NK-92 (cell line): ENCODE data around the gene ACOT6.
A peak's percentile ranks its signal among the peaks of the same experiment; 100 is the strongest.
"Not testable (repeated sequence)": the region's sequence is repeated elsewhere in the genome, so short reads cannot be mapped to it uniquely, and the experiment has no call there.

Source experiments
- DNase-seq: peaks from one replicate; lab custom pipeline; 2025; ENCODE audit not compliant: unreplicated experiment; lab: John Stamatoyannopoulos, UW

The ACOT6 gene

GRCh38 chr14:73599499-73599898, 12.8 kb upstream of the ACOT6 start:
- DNase-seq: no peak

- no peak for DNase-seq
Observed at GRCh38 chr14:73602994-73603393, 9.3 kb upstream of the ACOT6 start.

GRCh38 chr14:73606271-73606670, 6.0 kb upstream of the ACOT6 start:
- no peak for DNase-seq

- DNase-seq: no peak
Observed at GRCh38 chr14:73607241-73607640, 5.1 kb upstream of the ACOT6 start.

- DNase-seq: no peak
Observed at GRCh38 chr14:73610687-73611086, 1.6 kb upstream of the ACOT6 start.

GRCh38 chr14:73613046-73613383, 698 bp downstream of the ACOT6 start:
- no peak for DNase-seq

GRCh38 chr14:73613419-73613963, 1.2 kb downstream of the ACOT6 start:
- DNase-seq: no peak

- DNase-seq: no peak
Observed at GRCh38 chr14:73616831-73617230, 4.5 kb downstream of the ACOT6 start.

- no peak for DNase-seq
Observed at GRCh38 chr14:73619524-73619923, 7.2 kb downstream of the ACOT6 start.

- DNase-seq: no peak
Observed at GRCh38 chr14:73620268-73620667, 8.0 kb downstream of the ACOT6 start.

GRCh38 chr14:73623504-73624054, 11.3 kb downstream of the ACOT6 start:
- no peak for DNase-seq

GRCh38 chr14:73625706-73626105, 13.4 kb downstream of the ACOT6 start:
- no peak for DNase-seq

GRCh38 chr14:73627151-73627558, 14.8 kb downstream of the ACOT6 start:
- no peak for DNase-seq

GRCh38 chr14:73630009-73630780, 17.9 kb downstream of the ACOT6 start:
- no peak for DNase-seq

GRCh38 chr14:73633116-73634010, 21.0 kb downstream of the ACOT6 start:
- no peak for DNase-seq

- DNase-seq: no peak
Observed at GRCh38 chr14:73634011-73634833, 21.9 kb downstream of the ACOT6 start.

GRCh38 chr14:73636355-73636754, 24.0 kb downstream of the ACOT6 start:
- not testable (repeated sequence) for DNase-seq

GRCh38 chr14:73637830-73638229, 25.5 kb downstream of the ACOT6 start:
- no peak for DNase-seq

- DNase-seq: no peak
Observed at GRCh38 chr14:73640796-73641365, 28.6 kb downstream of the ACOT6 start.

GRCh38 chr14:73644531-73645247, 32.4 kb downstream of the ACOT6 start, which contains the start of gene DNAL1:
Gene DNAL1, plus strand, starts transcription at chr14:73644986. Its CDS starts 54 bp downstream, at chr14:73645040.
- DNase-seq: peak; percentile 43
